NCI-H2171 treated with DMSO at 0.1 percent for 48 hours (cell line): Measurements from ENCODE around the gene NLGN4Y.

Experiments
- DNase-seq: peaks from one replicate; lab custom pipeline; 2025; lab: John Stamatoyannopoulos, UW

The NLGN4Y gene

DNA sequence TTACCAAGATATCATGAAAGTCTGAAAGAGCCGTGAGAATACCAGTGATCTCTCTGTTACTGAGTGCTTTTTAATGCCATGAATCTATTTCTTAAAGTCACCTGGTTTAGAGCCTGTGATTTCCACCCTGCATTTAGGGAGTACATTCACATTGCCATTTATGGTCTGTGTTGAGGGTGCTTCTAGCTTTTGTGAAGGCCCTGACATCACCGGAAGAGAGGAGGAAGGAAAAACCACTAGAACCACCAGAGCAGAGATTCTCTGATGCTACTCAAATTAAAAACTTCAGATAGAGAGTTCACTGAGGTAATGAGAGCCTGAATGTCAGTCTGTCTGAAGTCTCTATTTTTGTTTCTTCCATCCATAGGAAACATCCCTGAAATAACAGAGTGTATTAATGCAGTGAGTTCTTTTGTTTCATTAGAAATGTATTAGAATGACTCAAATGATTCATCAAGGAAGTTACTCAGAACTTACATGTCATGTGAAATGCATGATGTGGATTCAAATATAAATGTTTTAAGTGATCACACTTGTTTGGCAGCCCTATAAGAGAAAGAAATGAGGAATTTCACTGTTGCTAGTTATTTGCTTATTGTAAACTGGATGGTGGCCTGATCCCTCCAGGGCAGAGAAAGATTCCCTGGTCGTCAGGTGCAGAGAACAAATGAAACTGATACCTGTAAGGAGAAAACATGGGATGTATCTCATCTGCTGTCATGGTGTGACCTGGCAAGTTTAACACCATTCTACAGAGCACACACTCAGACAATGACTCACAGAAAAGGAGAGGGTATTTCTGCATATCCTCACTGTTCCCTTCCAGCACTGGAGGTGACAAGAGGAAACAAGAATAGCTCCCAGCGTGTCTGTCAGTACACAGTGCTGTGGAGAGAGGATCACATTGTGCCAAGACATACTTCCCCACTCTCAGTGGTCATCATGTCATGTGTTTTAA lies 310.1 kb downstream of the NLGN4Y start:
- DNase-seq, result no peak

DNA sequence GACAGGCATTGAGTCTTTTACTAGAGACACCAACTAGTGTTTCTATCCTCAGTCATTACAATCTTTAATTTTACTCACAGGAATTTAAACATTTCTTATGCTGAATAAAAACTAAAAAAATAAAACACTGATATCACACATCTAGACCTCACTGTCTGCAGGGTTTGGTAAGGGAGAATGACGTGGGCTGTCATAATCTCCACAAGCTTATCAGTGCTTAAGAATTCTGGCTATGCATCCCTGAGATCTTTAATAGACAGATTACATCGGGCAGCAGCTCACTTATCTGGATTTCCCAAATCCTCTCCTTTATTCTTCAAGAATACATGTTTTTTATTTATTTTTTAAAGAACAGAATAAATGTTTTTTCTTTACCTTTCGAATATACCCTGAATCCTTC lies 313.1 kb downstream of the NLGN4Y start:
- DNase-seq, result no peak

DNA sequence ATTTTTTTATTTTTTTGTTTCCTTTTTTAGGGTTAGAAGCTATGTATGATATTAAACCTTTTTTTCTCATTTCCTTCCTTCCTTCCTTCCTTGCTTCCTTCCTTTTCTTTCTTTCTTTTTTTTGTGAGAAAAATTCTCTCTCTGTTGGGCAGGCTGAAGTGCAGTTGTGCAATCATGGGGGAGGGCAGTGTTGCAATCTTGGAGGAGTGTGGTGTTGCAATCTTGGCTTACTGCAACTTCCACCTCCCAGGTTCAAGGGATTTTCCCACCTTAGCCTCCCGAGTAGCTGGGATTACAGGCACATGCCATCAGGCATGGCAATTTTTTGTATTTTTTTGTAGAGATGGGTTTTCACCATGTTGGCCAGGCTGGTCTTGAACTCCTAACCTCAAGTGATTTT lies 326.4 kb downstream of the NLGN4Y start:
- no peak for DNase-seq

DNA sequence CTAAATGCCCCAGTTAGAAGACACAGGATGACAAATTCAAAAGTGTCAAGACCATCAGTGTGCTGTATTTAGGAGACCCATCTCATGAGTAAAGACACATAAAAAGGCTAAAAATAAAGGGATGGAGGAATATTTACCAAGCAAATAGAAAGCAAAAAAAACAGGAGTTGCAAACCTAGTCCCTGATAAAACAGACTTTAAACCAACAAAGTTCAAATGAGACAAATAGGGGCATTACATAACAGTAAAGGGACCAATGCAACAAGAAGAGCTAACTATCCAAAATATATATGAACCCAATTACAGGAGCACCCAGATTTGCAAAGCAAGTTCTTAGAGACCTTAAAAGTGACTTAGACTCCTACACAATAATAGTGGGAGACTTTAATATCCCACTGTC lies 336.1 kb downstream of the NLGN4Y start:
- no peak for DNase-seq

DNA sequence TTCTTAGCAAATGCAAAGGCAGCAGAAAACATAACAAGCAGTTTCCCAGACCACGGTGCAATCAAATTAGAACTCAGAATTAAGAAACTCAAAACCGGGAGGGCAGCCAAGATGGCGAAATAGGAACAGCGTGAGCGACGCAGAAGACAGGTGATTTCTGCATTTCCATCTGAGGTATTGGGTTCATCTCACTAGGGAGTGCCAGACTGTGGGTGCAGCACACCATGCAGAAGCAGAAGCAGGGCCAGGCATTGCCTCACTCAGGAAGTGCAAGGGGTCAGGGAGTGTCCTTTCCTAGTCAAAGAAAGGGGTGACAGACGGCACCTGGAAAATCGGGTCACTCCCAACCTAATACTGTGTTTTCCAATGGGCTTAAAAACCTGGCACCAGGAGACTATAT lies 336.7 kb downstream of the NLGN4Y start:
- peak; percentile 63 for DNase-seq

DNA sequence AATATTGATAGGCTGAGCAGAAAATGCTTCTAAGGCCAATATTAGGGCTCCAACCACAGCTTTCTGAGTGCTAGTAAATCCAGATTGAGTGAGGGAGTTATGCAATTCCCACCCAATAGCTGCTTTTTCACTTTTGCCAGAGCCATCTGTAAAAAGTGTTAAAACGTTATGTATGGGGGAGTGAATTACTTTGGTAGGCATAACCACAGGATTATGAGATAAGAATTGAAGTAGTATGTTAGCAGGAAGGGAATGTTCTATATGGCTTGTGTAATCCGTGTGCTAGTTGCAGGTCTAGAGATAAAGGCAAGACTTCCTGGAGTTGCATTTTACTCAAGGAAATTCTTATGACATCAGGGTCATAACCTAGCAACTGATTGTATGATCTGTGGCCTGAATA lies 347.6 kb downstream of the NLGN4Y start:
- no peak for DNase-seq
